ENCODE measurements around the gene SOWAHC. TPM values are rescaled to one million over a fixed set of nuclear protein-coding genes. Genes with fewer than 3 reads are reported as not detected.

The SOWAHC gene
- total RNA-seq, 1 donor from 2014 or later = 16.5 TPM

GRCh38 chr2:109666466-109666865 is 52.3 kb downstream of the SOWAHC start:
- Histone ChIP-seq H3K4me2 (ENCODE audit: low read length) (no peak overlapping the region), H2AFZ (ENCODE audit: low read depth, low read length) (no peak overlapping the region), H3K4me3 (ENCODE audit: insufficient read depth, low read depth, low read length) (no peak overlapping the region), H3K27ac (ENCODE audit: low read depth, low read length) (no peak overlapping the region), H3K9me3 (ENCODE audit: insufficient read depth, low read depth, low read length) (no peaks in the 10 kb centered on the region), H3K79me2 (ENCODE audit: insufficient read depth, low read length) (no peaks in the 10 kb centered on the region), H3K9ac (ENCODE audit: low read length) (no peak overlapping the region), H3K4me1 (ENCODE audit: insufficient read depth, low read length) (no peaks in the 10 kb centered on the region), H3K36me3 (ENCODE audit: insufficient read depth, low read length) (no peaks in the 10 kb centered on the region), H3K27me3 (ENCODE audit: insufficient read depth, low read length) (peaks cover 6% of the 10 kb centered on the region), H4K20me1 (ENCODE audit: insufficient read depth, low read length) (no peaks in the 10 kb centered on the region)
- DNase-seq (ENCODE audit: low read depth) (no peak), FAIRE-seq (no peak)
- Mint-ChIP-seq H3K36me3 (ENCODE audit: low read depth, unreplicated experiment) (no peaks in the 10 kb centered on the region), H3K4me1 (ENCODE audit: low read depth, unreplicated experiment) (no peaks in the 10 kb centered on the region), H3K27me3 (ENCODE audit: low read depth, unreplicated experiment) (peaks cover 30% of the 10 kb centered on the region), H3K27ac (ENCODE audit: unreplicated experiment) (no peak overlapping the region), H3K9me3 (ENCODE audit: unreplicated experiment) (no peaks in the 10 kb centered on the region), H3K4me3 (ENCODE audit: unreplicated experiment) (no peak overlapping the region)
- no peak for TF ChIP-seq CTCF (IDR thresholded peaks at IDR 0.05; ENCODE audit: insufficient read depth, low read depth, low read length)
- no peak for TF ChIP-seq EZH2 (IDR thresholded peaks at IDR 0.05; ENCODE audit: insufficient read depth, low read length)

Other genes starting within 250 kb of the SOWAHC start
- 76.3 and 90.8 TPM in 2 replicates for gene SEPTIN10, start 398 bp upstream of the SOWAHC start, total RNA-seq
- 34.7 and 41.1 TPM in 2 replicates for gene RGPD5, start 179.9 kb downstream of the SOWAHC start, total RNA-seq

All from astrocyte (in vitro differentiated cells and primary cell).